Adipocyte (in vitro differentiated cells): Measurements from ENCODE around the gene IGF1R.

Experiments used
- DNase-seq: peaks from one replicate; pipeline ENCODE4 v3.0.0-alpha.2; 2015; ENCODE audit warnings: low read depth
- H3K27me3 ChIP-seq: replicated peaks from 2 replicates; pipeline ENCODE4 v1.7.0; 2013; ENCODE audit warnings: mild to moderate bottlenecking, low read length, moderate library complexity; ENCODE audit not compliant: control insufficient read depth, insufficient read depth
- H3K36me3 ChIP-seq: 2 replicates; pipeline ENCODE4 v1.7.0; 2013; ENCODE audit warnings: low read length, mild to moderate bottlenecking, moderate library complexity; ENCODE audit not compliant: control insufficient read depth, insufficient read depth, severe bottlenecking
- H3K4me1 ChIP-seq: 2 replicates; pipeline ENCODE4 v1.7.0; 2013; ENCODE audit warnings: mild to moderate bottlenecking, low read length, moderate library complexity; ENCODE audit not compliant: control insufficient read depth, insufficient read depth
- H3K4me3 ChIP-seq: 2 replicates; pipeline ENCODE4 v1.7.0; 2013; ENCODE audit warnings: mild to moderate bottlenecking, low read length, moderate library complexity
- H3K9ac ChIP-seq: 2 replicates; pipeline ENCODE4 v1.7.0; 2013; ENCODE audit warnings: mild to moderate bottlenecking, low read length, moderate library complexity
- H3K9me3 ChIP-seq: 2 replicates; pipeline ENCODE4 v1.7.0; 2013; ENCODE audit warnings: mild to moderate bottlenecking, low read length, moderate library complexity; ENCODE audit not compliant: control insufficient read depth

IGF1R gene

GRCh38 chr15:98968576-98968975, 320.2 kb downstream of the IGF1R start:
- Histone ChIP-seq H3K4me3 (no peak overlapping the region), H3K36me3 (no peaks in the 10 kb centered on the region), H3K9me3 (no peaks in the 10 kb centered on the region), H3K9ac (no peak overlapping the region), H3K27me3 (no peaks in the 10 kb centered on the region), H3K4me1 (peaks cover 11% of the 10 kb centered on the region)
- no peak for DNase-seq

DNA sequence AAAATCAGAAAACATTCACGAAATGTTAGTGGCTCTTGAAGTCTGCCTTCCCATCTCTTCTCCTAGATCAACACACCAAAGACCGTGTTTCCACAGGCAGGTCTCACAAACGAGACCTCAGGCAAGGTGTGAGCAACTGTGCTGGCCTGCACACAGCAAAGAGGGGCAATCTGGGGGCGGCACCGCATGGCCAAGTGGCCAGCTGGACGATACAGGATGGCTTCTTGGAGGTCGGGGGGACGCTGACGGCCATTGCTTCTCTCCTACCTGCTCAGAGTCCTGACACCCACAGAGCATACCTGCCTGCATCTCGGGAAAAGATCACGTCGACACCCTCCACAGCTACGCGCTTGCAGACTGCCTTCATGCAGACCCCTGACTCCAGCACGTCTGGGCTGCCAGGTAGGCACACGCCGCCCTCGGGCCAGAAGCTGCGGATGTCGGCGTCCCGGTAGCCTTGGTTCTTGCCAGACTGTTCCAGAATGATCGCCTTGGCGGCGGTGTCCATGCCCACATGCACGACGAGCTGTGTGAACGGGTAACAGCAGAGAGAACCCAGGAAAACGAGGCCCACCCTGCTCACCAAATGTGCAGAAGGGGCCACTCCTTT, 320.9 kb downstream of the IGF1R start:
- no peaks in the 10 kb centered on the region for H3K27me3 ChIP-seq
- H3K36me3 ChIP-seq, result no peaks in the 10 kb centered on the region
- H3K4me3 ChIP-seq, result no peak overlapping the region
- no peaks in the 10 kb centered on the region for H3K9me3 ChIP-seq
- no peak overlapping the region for H3K9ac ChIP-seq
- no peak for DNase-seq
- peaks cover 11% of the 10 kb centered on the region for H3K4me1 ChIP-seq

- no peaks in the 10 kb centered on the region for H3K36me3 ChIP-seq
- no peak for DNase-seq
- no peaks in the 10 kb centered on the region for H3K27me3 ChIP-seq
- H3K4me3 ChIP-seq, result no peak overlapping the region
- H3K9me3 ChIP-seq, result no peaks in the 10 kb centered on the region
- peaks cover 5% of the 10 kb centered on the region for H3K4me1 ChIP-seq
- H3K9ac ChIP-seq, result no peak overlapping the region
These were observed 322.5 kb downstream of the IGF1R start for GRCh38 chr15:98970799-98971198.

DNA sequence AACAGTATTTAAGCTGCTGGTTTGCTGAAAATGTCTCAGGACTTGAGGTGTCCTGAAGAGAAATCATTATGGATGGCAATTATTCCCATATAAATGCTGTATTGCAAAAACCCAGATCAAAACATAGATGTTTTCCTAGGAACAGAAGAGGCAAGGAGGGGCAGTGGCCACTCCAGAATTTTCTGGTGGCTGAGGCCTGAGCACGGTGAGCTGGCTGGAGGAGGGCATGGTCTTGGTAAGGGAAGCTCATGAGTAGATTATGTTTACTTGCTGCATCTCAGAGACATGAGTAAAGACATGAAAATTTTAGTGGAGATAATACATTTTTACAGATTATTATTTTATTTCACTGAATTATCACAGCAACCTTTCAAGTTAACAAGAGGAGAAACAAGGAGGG, 328.2 kb downstream of the IGF1R start:
- Histone ChIP-seq H3K9me3 (no peaks in the 10 kb centered on the region), H3K36me3 (no peaks in the 10 kb centered on the region), H3K27me3 (no peaks in the 10 kb centered on the region), H3K9ac (no peak overlapping the region), H3K4me1 (no peaks in the 10 kb centered on the region), H3K4me3 (no peak overlapping the region)
- DNase-seq, result no peak

DNA sequence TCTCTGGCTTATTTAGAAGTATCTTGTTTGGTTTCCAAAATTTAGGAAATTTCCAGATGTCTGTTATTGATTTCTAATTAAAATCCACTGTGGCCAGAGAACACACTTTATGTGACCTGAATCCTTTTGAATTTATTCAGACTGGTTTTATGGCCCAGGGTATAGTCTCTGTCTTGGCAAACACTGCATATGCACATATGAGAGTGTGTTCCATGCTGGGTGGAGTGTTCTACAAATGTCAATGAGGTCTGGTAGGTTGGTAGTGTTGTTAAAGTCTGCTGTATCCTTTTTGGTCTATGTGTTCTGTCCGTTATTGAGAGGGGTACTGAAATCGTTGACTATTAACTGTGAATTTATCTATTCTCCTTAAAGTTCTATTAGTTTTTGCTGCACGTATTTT, 329.1 kb downstream of the IGF1R start:
- no peaks in the 10 kb centered on the region for H3K9me3 ChIP-seq
- H3K27me3 ChIP-seq, result no peaks in the 10 kb centered on the region
- H3K4me1 ChIP-seq, result no peaks in the 10 kb centered on the region
- H3K4me3 ChIP-seq, result no peak overlapping the region
- H3K36me3 ChIP-seq, result no peaks in the 10 kb centered on the region
- DNase-seq, result no peak
- H3K9ac ChIP-seq, result no peak overlapping the region

- DNase-seq, result no peak
- H3K4me1 ChIP-seq, result peaks cover 4% of the 10 kb centered on the region
- H3K27me3 ChIP-seq, result no peaks in the 10 kb centered on the region
- no peaks in the 10 kb centered on the region for H3K36me3 ChIP-seq
- no peaks in the 10 kb centered on the region for H3K9me3 ChIP-seq
- no peak overlapping the region for H3K4me3 ChIP-seq
- no peak overlapping the region for H3K9ac ChIP-seq
These were observed 329.8 kb downstream of the IGF1R start for GRCh38 chr15:98978153-98978552.

DNA sequence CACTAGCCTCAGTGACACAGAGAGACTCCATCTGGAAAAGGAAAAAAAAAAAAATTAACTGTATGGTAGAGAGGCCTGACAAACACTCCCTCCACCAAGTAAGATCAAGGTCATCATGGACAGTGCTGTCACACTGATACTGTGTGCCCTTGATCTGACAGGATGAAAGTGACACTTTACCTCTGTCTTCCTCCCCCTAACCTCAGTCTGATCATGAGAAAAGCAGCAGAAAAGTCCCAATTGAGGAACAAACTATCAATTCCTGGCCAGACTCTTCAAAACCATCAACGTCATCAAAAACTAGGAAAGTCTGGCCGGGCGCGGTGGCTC, 332.5 kb downstream of the IGF1R start:
- no peak overlapping the region for H3K9ac ChIP-seq
- no peaks in the 10 kb centered on the region for H3K36me3 ChIP-seq
- no peaks in the 10 kb centered on the region for H3K9me3 ChIP-seq
- H3K4me3 ChIP-seq, result no peak overlapping the region
- no peaks in the 10 kb centered on the region for H3K27me3 ChIP-seq
- no peak for DNase-seq
- peaks cover 16% of the 10 kb centered on the region for H3K4me1 ChIP-seq

GRCh38 chr15:98981851-98982722, 333.7 kb downstream of the IGF1R start:
- Histone ChIP-seq H3K27me3 (no peaks in the 10 kb centered on the region), H3K4me3 (no peak overlapping the region), H3K9me3 (no peaks in the 10 kb centered on the region), H3K9ac (no peak overlapping the region), H3K36me3 (no peaks in the 10 kb centered on the region), H3K4me1 (peaks cover 16% of the 10 kb centered on the region)
- peak; percentile 52 for DNase-seq

GRCh38 chr15:98983334-98983733, 335.0 kb downstream of the IGF1R start:
- peak; percentile 77 for DNase-seq
- Histone ChIP-seq H3K27me3 (no peaks in the 10 kb centered on the region), H3K4me3 (no peak overlapping the region), H3K4me1 (peaks cover 16% of the 10 kb centered on the region), H3K36me3 (no peaks in the 10 kb centered on the region), H3K9me3 (no peaks in the 10 kb centered on the region), H3K9ac (no peak overlapping the region)

GRCh38 chr15:98986281-98986680, 337.9 kb downstream of the IGF1R start:
- Histone ChIP-seq H3K9ac (no peak overlapping the region), H3K4me1 (peaks cover 16% of the 10 kb centered on the region), H3K27me3 (no peaks in the 10 kb centered on the region), H3K9me3 (no peaks in the 10 kb centered on the region), H3K36me3 (no peaks in the 10 kb centered on the region), H3K4me3 (no peak overlapping the region)
- no peak for DNase-seq

- peaks cover 18% of the 10 kb centered on the region for H3K27me3 ChIP-seq
- no peak overlapping the region for H3K4me3 ChIP-seq
- DNase-seq, result no peak
- no peaks in the 10 kb centered on the region for H3K36me3 ChIP-seq
- H3K9ac ChIP-seq, result no peak overlapping the region
- no peaks in the 10 kb centered on the region for H3K4me1 ChIP-seq
- H3K9me3 ChIP-seq, result peaks cover 16% of the 10 kb centered on the region
These were observed 346.6 kb downstream of the IGF1R start for GRCh38 chr15:98994892-98995291.
